SK-N-SH (cell line): ENCODE results near the gene ZNF648. TPM values are rescaled to one million over a fixed set of nuclear protein-coding genes. Genes with fewer than 3 reads are reported as not detected.

Source experiments
- CTCF ChIA-PET: fragments of 300-600, 350-600 bp; formaldehyde crosslinking; extraction: SDS; loops from one replicate; lab custom pipeline; 2021; lab: Yijun Ruan, JAX
- POLR2A ChIA-PET: fragments of 350-600 bp; sonication (Branson Sonifier 250); formaldehyde crosslinking; extraction: SDS; loops from one replicate; lab custom pipeline; 2020; ENCODE audit warnings: antibody characterized with exemption, inconsistent platforms; lab: Yijun Ruan, JAX
- DNase-seq: peaks from one replicate; pipeline ENCODE4 v3.0.0; 2012
- H2AFZ ChIP-seq: fragments of 200-600 bp; sonication (generic); 2 replicates; pipeline ENCODE4 v1.8.1; 2016; ENCODE audit warnings: antibody characterized with exemption, mild to moderate bottlenecking, low read depth
- H3F3A ChIP-seq: fragments of 200-600 bp; sonication (generic); replicated peaks from 2 replicates; pipeline ENCODE3; 2016; ENCODE audit warnings: antibody characterized with exemption, mild to moderate bottlenecking; ENCODE audit not compliant: insufficient read depth
- H3K27ac ChIP-seq, 2 experiments: fragments of 200-500 bp in 1 of 2; fragments of 200-600 bp in 1 of 2; sonication (Bioruptor generic) in 1 of 2; sonication (generic), shearing (Covaris generic) in 1 of 2; 2 replicates each; pipeline versions ENCODE4 v1.5.1 to v1.6.1; 2014 to 2016; ENCODE audit warnings: low read depth in 2 of 2, inconsistent platforms in 1 of 2, low read length in 1 of 2, mild to moderate bottlenecking in 1 of 2, mixed read lengths in 1 of 2
- H3K27me3 ChIP-seq: fragments of 200-600 bp; sonication (generic), shearing (Covaris generic); 2 replicates; pipeline ENCODE4 v1.6.1; 2016; ENCODE audit warnings: mixed run types; ENCODE audit not compliant: insufficient read depth
- H3K36me3 ChIP-seq, 2 experiments: fragments of 200-500 bp in 1 of 2; fragments of 200-600 bp in 1 of 2; sonication (Bioruptor generic) in 1 of 2; sonication (generic) in 1 of 2; replicated peaks in 1 of 2; 2 replicates each; pipeline versions ENCODE3 to v1.5.1; 2014 to 2016; ENCODE audit warnings: low read length in 1 of 2, mild to moderate bottlenecking in 1 of 2; ENCODE audit not compliant: insufficient read depth in 2 of 2, control insufficient read depth in 1 of 2
- H3K4me1 ChIP-seq, 2 experiments: fragments of 200-500 bp in 1 of 2; fragments of 200-600 bp in 1 of 2; sonication (Bioruptor generic) in 1 of 2; sonication (generic), shearing (Covaris generic) in 1 of 2; 2 replicates each; pipeline versions ENCODE4 v1.5.1 to v1.6.1; 2014 to 2016; ENCODE audit warnings: low read depth in 1 of 2, low read length in 1 of 2, mixed run types in 1 of 2; ENCODE audit not compliant: insufficient read depth in 2 of 2, control insufficient read depth in 1 of 2
- H3K4me2 ChIP-seq: fragments of 200-600 bp; sonication (generic), shearing (Covaris generic); 2 replicates; pipeline ENCODE4 v1.6.1; 2017; ENCODE audit warnings: mixed run types
- H3K4me3 ChIP-seq, 2 experiments: fragments of 200-500 bp in 1 of 2; fragments of 200-600 bp in 1 of 2; sonication (Bioruptor generic) in 1 of 2; sonication (generic), shearing (Covaris generic) in 1 of 2; 2 replicates each; pipeline versions ENCODE4 v1.5.1 to v1.8.1; 2014 to 2016; ENCODE audit warnings: low read depth in 2 of 2, inconsistent platforms in 1 of 2, low read length in 1 of 2, mild to moderate bottlenecking in 1 of 2, mixed read lengths in 1 of 2, moderate library complexity in 1 of 2
- H3K79me2 ChIP-seq: fragments of 200-600 bp; sonication (generic); 2 replicates; pipeline ENCODE4 v1.8.1; 2017; ENCODE audit warnings: mild to moderate bottlenecking; ENCODE audit not compliant: insufficient read depth
- H3K9ac ChIP-seq: fragments of 200-600 bp; sonication (generic); 2 replicates; pipeline ENCODE4 v1.6.1; 2017; ENCODE audit warnings: mixed run types
- H3K9me2 ChIP-seq: fragments of 200-600 bp; sonication (generic); 2 replicates; pipeline ENCODE4 v1.6.1; 2017; ENCODE audit warnings: mixed run types
- H3K9me3 ChIP-seq: fragments of 200-600 bp; sonication (generic); 2 replicates; pipeline ENCODE4 v1.6.1; 2017; ENCODE audit warnings: mixed run types, mild to moderate bottlenecking, moderate library complexity
- H4K20me1 ChIP-seq: fragments of 200-600 bp; sonication (generic); 2 replicates; pipeline ENCODE4 v1.6.1; 2017; ENCODE audit warnings: mild to moderate bottlenecking, mixed run types; ENCODE audit not compliant: insufficient read depth
- CHD2 ChIP-seq: fragments of 150-350 bp; IDR thresholded peaks from 2 replicates; pipeline ENCODE4 v1.6.1; 2018; ENCODE audit warnings: low read length; ENCODE audit not compliant: partially characterized antibody
- FOSL2 ChIP-seq: IDR thresholded peaks from 2 replicates; pipeline ENCODE4 v1.4.0; 2012; ENCODE audit warnings: low read depth, mild to moderate bottlenecking, moderate library complexity, borderline replicate concordance
- FOXJ3 ChIP-seq: sonication (generic); formaldehyde crosslinking; IDR thresholded peaks from 2 replicates; pipeline ENCODE4 v1.5.1; 2020; ENCODE audit warnings: mild to moderate bottlenecking, missing genetic modification reagents
- FOXM1 ChIP-seq: IDR thresholded peaks from 2 replicates; pipeline ENCODE4 v1.4.0; 2012; ENCODE audit warnings: low read depth, mild to moderate bottlenecking
- MXI1 ChIP-seq: IDR thresholded peaks from 2 replicates; pipeline ENCODE4 v1.6.1; 2012; ENCODE audit warnings: mild to moderate bottlenecking, low read depth, low read length, improper control_type of control experiment
- NFIC ChIP-seq: IDR thresholded peaks from 2 replicates; pipeline ENCODE4 v1.4.0; 2012; ENCODE audit warnings: borderline replicate concordance
- RCOR1 ChIP-seq: fragments of 150-350 bp; IDR thresholded peaks from 2 replicates; pipeline ENCODE4 v1.6.1; 2017; ENCODE audit warnings: antibody characterized with exemption, low read length
- REST ChIP-seq: IDR thresholded peaks from 2 replicates; pipeline ENCODE4 v1.6.1; 2012; ENCODE audit warnings: mild to moderate bottlenecking, low read depth, low read length, moderate library complexity
- RFX5 ChIP-seq: IDR thresholded peaks from 2 replicates; pipeline ENCODE4 v1.6.1; 2012; ENCODE audit warnings: mild to moderate bottlenecking, improper control_type of control experiment, low read length
- RXRA ChIP-seq: IDR thresholded peaks from 2 replicates; pipeline ENCODE4 v1.4.0; 2012; ENCODE audit warnings: low read depth, mild to moderate bottlenecking, borderline replicate concordance
- SMC3 ChIP-seq: IDR thresholded peaks from 2 replicates; pipeline ENCODE4 v1.6.1; 2012; ENCODE audit warnings: low read depth, low read length, improper control_type of control experiment
- TAF1 ChIP-seq: IDR thresholded peaks from 2 replicates; pipeline ENCODE4 v1.6.1; 2012; ENCODE audit warnings: low read depth, mild to moderate bottlenecking, low read length, moderate library complexity, borderline replicate concordance
- TCF12 ChIP-seq: IDR thresholded peaks from 2 replicates; pipeline ENCODE4 v1.4.0; 2012
- USF1 ChIP-seq: IDR thresholded peaks from 2 replicates; pipeline ENCODE4 v1.4.0; 2012; ENCODE audit warnings: low read depth, borderline replicate concordance
- USF2 ChIP-seq: fragments of 150-350 bp; IDR thresholded peaks from 2 replicates; pipeline ENCODE4 v1.6.1; 2017; ENCODE audit warnings: antibody characterized with exemption, low read length, low read depth, borderline replicate concordance
- YY1 ChIP-seq: IDR thresholded peaks from 2 replicates; pipeline ENCODE4 v1.4.0; 2012; ENCODE audit warnings: low read depth, mild to moderate bottlenecking
- ZBTB33 ChIP-seq: IDR thresholded peaks from 2 replicates; pipeline ENCODE4 v1.4.0; 2012; ENCODE audit warnings: low read depth, borderline replicate concordance
- WGBS: methylation state at CpG from one replicate; pipeline ENCODE4 v1.1.6; 2017; ENCODE audit warnings: low lambda C conversion rate; 5-methylcytosine and 5-hydroxymethylcytosine counted together
- polyA plus RNA-seq, 3 experiments: library from polyadenylated mRNA; depleted of rRNA; stranded (reverse); fragments of >200 nt; gene quantifications; 2 replicates each; pipeline ENCODE4 v1.2.3, GENCODE V29; 2012

Gene ZNF648
- polyA plus RNA-seq, 1 of the 3 experiments (the other 2 are of a cell fraction) = not detected

- Histone ChIP-seq H3K4me3 (no peak overlapping the region), H3K4me2 (no peak overlapping the region), H3K9me3 (no peaks in the 10 kb centered on the region), H3K27me3 (no peaks in the 10 kb centered on the region), H3K27ac (no peak overlapping the region), H3K9me2 (no peaks in the 10 kb centered on the region), H3K36me3 (no peaks in the 10 kb centered on the region), H3K79me2 (no peaks in the 10 kb centered on the region), H3K4me1 (no peaks in the 10 kb centered on the region), H2AFZ (no peak overlapping the region), H3F3A (no peaks in the 10 kb centered on the region), H4K20me1 (no peaks in the 10 kb centered on the region), H3K9ac (no peak overlapping the region)
- DNase-seq = no peak
- CTCF ChIA-PET = interaction anchor here (1.3 to 2.6 kb wide), 2 partner anchors 24 to 33 kb away, joined by 3 to 16 read pairs; no protein-coding TSS in a partner anchor
- WGBS = 54% methylated on average over 6 of the region's 6 CpGs
- TF ChIP-seq RCOR1 (no peak), RFX5 (no peak), ZBTB33 (no peak), FOXM1 (no peak), NFIC (no peak), FOSL2 (no peak), SMC3 (no peak), TAF1 (no peak), REST (no peak), FOXJ3 (no peak), USF2 (no peak), MXI1 (no peak), USF1 (no peak), CHD2 (no peak), TCF12 (no peak), YY1 (no peak), RXRA (no peak)
- POLR2A ChIA-PET = no interaction called here
Observed at GRCh38 chr1:182110635-182111034, 49.1 kb upstream of the ZNF648 start.
